Measurements from ENCODE around the gene HSD17B7. TPM values are rescaled to one million over a fixed set of nuclear protein-coding genes. Genes with fewer than 3 reads are reported as not detected.
"Not testable (repeated sequence)": the region's sequence is repeated elsewhere in the genome, so short reads cannot be mapped to it uniquely, and the experiment has no call there.

The HSD17B7 gene
- 10 to 100 TPM; 14.1 to 14.7 TPM for total RNA-seq

- Histone ChIP-seq H3K4me3 (peak within 1 kb of the TSS; percentile 35 to 38), H3K27ac (peak within 1 kb of the TSS; percentile 91)
- H3K4me1 ChIP-seq (replicated peaks); H3K9me3 ChIP-seq; H3K36me3 ChIP-seq; intact Hi-C loops (cut with DNase I); H3K27me3 ChIP-seq (replicated peaks; ENCODE audit: insufficient read depth): not testable (repeated sequence)
- TF ChIP-seq POLR2A (IDR thresholded peaks at IDR 0.05): peak; percentile 62
- peak; percentile 81 for TF ChIP-seq POLR2AphosphoS5 (IDR thresholded peaks at IDR 0.05)
- peak in 2 of 4 experiments; percentile 28 to 30 for TF ChIP-seq CTCF (IDR thresholded peaks at IDR 0.05)
- DNase-seq (ENCODE audit: low spot score): peak; percentile 75
- WGBS: under 1% methylated on average over 18 of the region's 49 CpGs
Measured at GRCh38 chr1:162790303-162790984, at the start of gene HSD17B7. Gene HSD17B7 (plus strand): TSS chr1:162790702. CDS start chr1:162790801, 99 bp downstream.

- no peaks in the 10 kb centered on the region for H3K9me3 ChIP-seq
- H3K4me3 ChIP-seq: no peak overlapping the region
- 63% methylated on average over 4 of the region's 4 CpGs for WGBS
Measured at GRCh38 chr1:162740755-162741154, 49.7 kb upstream of the HSD17B7 start.

DNA sequence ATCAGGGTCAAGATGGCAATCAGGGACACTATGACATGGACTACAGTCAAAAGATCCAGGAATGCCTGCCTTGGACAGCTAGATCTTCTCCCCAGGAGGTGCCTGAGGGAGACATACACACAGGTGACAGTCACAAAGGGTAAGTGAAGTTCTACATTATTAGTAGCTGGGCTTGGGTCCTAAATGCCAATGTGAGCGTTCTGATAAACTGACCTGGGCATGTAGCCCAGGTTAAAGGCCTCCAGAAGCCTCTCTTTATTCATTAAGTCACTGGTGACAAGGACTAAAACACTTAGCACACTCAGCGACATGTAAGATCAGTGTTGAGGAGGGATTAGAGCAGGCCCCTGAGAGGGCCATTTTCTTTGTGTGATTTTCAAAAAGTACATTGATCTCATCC is 48.9 kb upstream of the HSD17B7 start:
- Histone ChIP-seq H3K4me3 (no peak overlapping the region), H3K36me3 (no peaks in the 10 kb centered on the region), H3K27me3 (replicated peaks; ENCODE audit: insufficient read depth) (no peaks in the 10 kb centered on the region), H3K4me1 (replicated peaks) (no peaks in the 10 kb centered on the region), H3K9me3 (no peaks in the 10 kb centered on the region), H3K27ac (no peak overlapping the region)
- DNase-seq (ENCODE audit: low spot score): no peak
- intact Hi-C loops (cut with DNase I): no loop called here
- TF ChIP-seq POLR2AphosphoS5 (IDR thresholded peaks at IDR 0.05) (no peak), CTCF (IDR thresholded peaks at IDR 0.05) (no peak), POLR2A (IDR thresholded peaks at IDR 0.05) (no peak)
- 90% methylated on average over 2 of the region's 2 CpGs for WGBS

More at GRCh38 chr1:162740755-162741154, 49.7 kb upstream of the HSD17B7 start:
- intact Hi-C loops (cut with DNase I): no loop called here
- no peak for TF ChIP-seq CTCF (IDR thresholded peaks at IDR 0.05)
- no peak for TF ChIP-seq POLR2A (IDR thresholded peaks at IDR 0.05)
- no peak for TF ChIP-seq POLR2AphosphoS5 (IDR thresholded peaks at IDR 0.05)
- DNase-seq (ENCODE audit: low spot score): no peak
- Histone ChIP-seq H3K27ac (no peak overlapping the region), H3K4me1 (replicated peaks) (no peaks in the 10 kb centered on the region), H3K36me3 (no peaks in the 10 kb centered on the region), H3K27me3 (replicated peaks; ENCODE audit: insufficient read depth) (no peaks in the 10 kb centered on the region)

DNA sequence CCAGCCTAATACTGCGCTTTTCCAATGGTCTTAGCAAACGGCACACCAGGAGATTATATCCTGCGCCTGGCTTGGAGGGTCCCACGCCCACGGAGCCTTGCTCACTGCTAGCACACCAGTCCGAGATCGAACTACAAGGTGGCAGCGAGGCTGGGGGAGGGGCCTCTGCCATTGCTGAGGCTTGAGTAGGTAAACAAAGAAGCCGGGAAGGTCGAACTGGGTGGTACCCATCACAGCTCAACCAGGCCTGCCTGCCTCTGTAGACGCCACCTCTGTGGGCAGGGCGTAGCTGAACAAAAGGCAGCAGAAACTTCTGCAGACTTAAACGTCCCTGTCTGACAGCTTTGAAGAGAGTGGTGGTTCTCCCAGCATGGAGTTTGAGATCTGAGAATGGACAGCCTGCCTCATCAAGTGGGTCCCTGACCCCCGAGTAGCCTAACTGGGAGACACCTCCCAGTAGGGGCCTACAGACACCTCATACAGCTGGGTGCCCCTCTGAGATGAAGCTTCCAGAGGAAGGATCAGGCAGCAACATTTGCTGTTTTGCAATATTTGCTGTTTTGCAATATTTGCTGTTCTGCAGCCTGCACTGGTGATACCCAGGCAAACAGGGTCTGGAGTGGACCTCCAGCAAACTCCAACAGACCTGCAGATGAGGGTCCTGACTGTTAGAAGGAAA is 44.1 kb upstream of the HSD17B7 start:
- DNase-seq (ENCODE audit: low spot score); intact Hi-C loops (cut with DNase I); H3K36me3 ChIP-seq; H3K27ac ChIP-seq; H3K9me3 ChIP-seq; H3K4me1 ChIP-seq (replicated peaks); H3K27me3 ChIP-seq (replicated peaks; ENCODE audit: insufficient read depth); H3K4me3 ChIP-seq: not testable (repeated sequence)
- WGBS: 94% methylated on average over 14 of the region's 14 CpGs

GRCh38 chr1:162753001-162753658 is 37.4 kb upstream of the HSD17B7 start:
- WGBS: 100% methylated on average over 1 of the region's 1 CpG

More at GRCh38 chr1:162753001-162753658, 37.4 kb upstream of the HSD17B7 start:
- TF ChIP-seq POLR2A (IDR thresholded peaks at IDR 0.05): no peak
- TF ChIP-seq CTCF (IDR thresholded peaks at IDR 0.05): no peak
- TF ChIP-seq POLR2AphosphoS5 (IDR thresholded peaks at IDR 0.05): no peak
- Histone ChIP-seq H3K4me1 (replicated peaks) (no peaks in the 10 kb centered on the region), H3K36me3 (no peaks in the 10 kb centered on the region), H3K4me3 (no peak overlapping the region), H3K27ac (no peak overlapping the region), H3K27me3 (replicated peaks; ENCODE audit: insufficient read depth) (no peaks in the 10 kb centered on the region), H3K9me3 (no peaks in the 10 kb centered on the region)
- intact Hi-C loops (cut with DNase I): no loop called here
- DNase-seq (ENCODE audit: low spot score): no peak
